Stimulated activated effector memory CD8-positive, alpha-beta T cell treated with anti-CD3 and anti-CD28 coated beads, Interleukin-12 subunit alpha, Interleukin-12 subunit beta, amount 100 ng/mL, for 72 hours (primary cell): ENCODE results near the gene CYP4B1.
"Not testable (repeated sequence)": the region's sequence is repeated elsewhere in the genome, so short reads cannot be mapped to it uniquely, and the experiment has no call there.

ENCODE experiments used
- ATAC-seq: fragments of 150-1000 bp; cut with Tn5 transposase; 2 replicates; pipeline ENCODE4 v1.10.0; 2021
- DNase-seq, 2 donors: peaks; one replicate each; pipeline ENCODE4 v3.0.0; 2021 to 2022; ENCODE audit warnings: low spot score in 2 of 2
- H3K27ac Mint-ChIP-seq: one replicate; pipeline ENCODE4 v1.8.0; 2022; ENCODE audit warnings: mild to moderate bottlenecking, mixed read lengths
- H3K36me3 Mint-ChIP-seq: one replicate; pipeline ENCODE4 v1.8.0; 2022; ENCODE audit warnings: mild to moderate bottlenecking, mixed read lengths
- H3K4me1 Mint-ChIP-seq: one replicate; pipeline ENCODE4 v1.8.0; 2022; ENCODE audit warnings: mixed read lengths
- H3K4me3 Mint-ChIP-seq: one replicate; pipeline ENCODE4 v1.8.0; 2022; ENCODE audit warnings: mild to moderate bottlenecking, mixed read lengths
- H3K9me3 Mint-ChIP-seq: one replicate; pipeline ENCODE4 v1.8.0; 2022; ENCODE audit warnings: mixed read lengths

Gene CYP4B1

GRCh38 chr1:46820076-46820475 is 21.2 kb downstream of the CYP4B1 start:
- H3K9me3 Mint-ChIP-seq = no peaks in the 10 kb centered on the region
- no peak overlapping the region for H3K27ac Mint-ChIP-seq
- H3K4me1 Mint-ChIP-seq = no peaks in the 10 kb centered on the region
- no peaks in the 10 kb centered on the region for H3K36me3 Mint-ChIP-seq
- ATAC-seq (no peak), DNase-seq (no peak)
- H3K4me3 Mint-ChIP-seq = no peak overlapping the region

GRCh38 chr1:46820560-46821060 is 21.8 kb downstream of the CYP4B1 start:
- no peaks in the 10 kb centered on the region for H3K36me3 Mint-ChIP-seq
- DNase-seq (no peak), ATAC-seq (no peak)
- H3K4me3 Mint-ChIP-seq = no peak overlapping the region
- H3K9me3 Mint-ChIP-seq = no peaks in the 10 kb centered on the region
- H3K4me1 Mint-ChIP-seq = no peaks in the 10 kb centered on the region
- H3K27ac Mint-ChIP-seq = no peak overlapping the region

GRCh38 chr1:46822248-46822826 is 23.5 kb downstream of the CYP4B1 start:
- DNase-seq (no peak), ATAC-seq (no peak)
- Mint-ChIP-seq H3K4me3 (no peak overlapping the region), H3K27ac (no peak overlapping the region), H3K4me1 (no peaks in the 10 kb centered on the region), H3K9me3 (no peaks in the 10 kb centered on the region), H3K36me3 (no peaks in the 10 kb centered on the region)

GRCh38 chr1:46823151-46823550 is 24.3 kb downstream of the CYP4B1 start:
- no peak overlapping the region for H3K4me3 Mint-ChIP-seq
- ATAC-seq (no peak), DNase-seq (no peak)
- H3K9me3 Mint-ChIP-seq = no peaks in the 10 kb centered on the region
- H3K36me3 Mint-ChIP-seq = no peaks in the 10 kb centered on the region
- H3K27ac Mint-ChIP-seq = no peak overlapping the region
- H3K4me1 Mint-ChIP-seq = no peaks in the 10 kb centered on the region

GRCh38 chr1:46826892-46827291 is 28.0 kb downstream of the CYP4B1 start:
- H3K36me3 Mint-ChIP-seq, H3K27ac Mint-ChIP-seq, H3K9me3 Mint-ChIP-seq, DNase-seq, H3K4me3 Mint-ChIP-seq, ATAC-seq, H3K4me1 Mint-ChIP-seq: not testable (repeated sequence)

- H3K4me3 Mint-ChIP-seq = no peak overlapping the region
- H3K27ac Mint-ChIP-seq = no peak overlapping the region
- no peak for DNase-seq
- ATAC-seq = no peak
- H3K4me1 Mint-ChIP-seq = no peaks in the 10 kb centered on the region
- H3K9me3 Mint-ChIP-seq = no peaks in the 10 kb centered on the region
- H3K36me3 Mint-ChIP-seq = no peaks in the 10 kb centered on the region
Observed at GRCh38 chr1:46830665-46831322, 31.9 kb downstream of the CYP4B1 start.

- not testable (repeated sequence) for ATAC-seq, H3K9me3 Mint-ChIP-seq, H3K27ac Mint-ChIP-seq, DNase-seq, H3K4me3 Mint-ChIP-seq, H3K4me1 Mint-ChIP-seq, H3K36me3 Mint-ChIP-seq
Observed at GRCh38 chr1:46835469-46835868, 36.6 kb downstream of the CYP4B1 start.

- H3K36me3 Mint-ChIP-seq, ATAC-seq, H3K27ac Mint-ChIP-seq, DNase-seq, H3K4me1 Mint-ChIP-seq, H3K4me3 Mint-ChIP-seq, H3K9me3 Mint-ChIP-seq: not testable (repeated sequence)
Observed at GRCh38 chr1:46846386-46846785, 47.5 kb downstream of the CYP4B1 start.

- H3K4me3 Mint-ChIP-seq, ATAC-seq, H3K9me3 Mint-ChIP-seq, DNase-seq, H3K27ac Mint-ChIP-seq, H3K4me1 Mint-ChIP-seq, H3K36me3 Mint-ChIP-seq: not testable (repeated sequence)
Observed at GRCh38 chr1:46857660-46858065, 58.8 kb downstream of the CYP4B1 start.

- peaks cover 5% of the 10 kb centered on the region for H3K4me1 Mint-ChIP-seq
- no peak overlapping the region for H3K27ac Mint-ChIP-seq
- DNase-seq (no peak), ATAC-seq (no peak)
- no peaks in the 10 kb centered on the region for H3K36me3 Mint-ChIP-seq
- no peak overlapping the region for H3K4me3 Mint-ChIP-seq
- H3K9me3 Mint-ChIP-seq = peaks cover 11% of the 10 kb centered on the region
Observed at GRCh38 chr1:46862348-46862747, 63.5 kb downstream of the CYP4B1 start.
